Fibroblast of gingiva (primary cell): ENCODE measurements around the gene DAB1.
"Not testable (repeated sequence)": the region's sequence is repeated elsewhere in the genome, so short reads cannot be mapped to it uniquely, and the experiment has no call there.

Source experiments
- DNase-seq: peaks from one replicate; pipeline ENCODE4 v3.0.0-alpha.2; 2011; ENCODE audit warnings: low read depth

The DAB1 gene

DNA sequence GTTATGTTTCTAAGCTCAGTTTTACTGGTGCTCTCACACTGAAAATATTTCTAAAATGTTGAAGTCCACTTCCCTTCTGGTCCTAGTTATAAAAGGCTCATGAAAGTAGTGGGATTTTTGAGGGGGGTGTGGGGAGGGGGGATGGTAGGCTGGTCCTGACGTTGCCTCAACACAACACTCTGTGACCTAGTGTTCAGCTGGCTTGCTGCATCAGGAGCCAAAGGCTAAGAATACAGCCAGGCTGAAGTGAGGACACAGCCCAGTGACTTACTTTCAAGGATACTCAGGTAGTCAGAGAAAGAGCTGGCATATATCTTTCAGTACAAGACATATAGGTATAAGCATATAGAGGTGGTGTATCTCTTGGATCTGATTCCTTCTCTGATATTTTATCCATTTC lies 306.1 kb downstream of the DAB1 start:
- DNase-seq, result no peak

DNA sequence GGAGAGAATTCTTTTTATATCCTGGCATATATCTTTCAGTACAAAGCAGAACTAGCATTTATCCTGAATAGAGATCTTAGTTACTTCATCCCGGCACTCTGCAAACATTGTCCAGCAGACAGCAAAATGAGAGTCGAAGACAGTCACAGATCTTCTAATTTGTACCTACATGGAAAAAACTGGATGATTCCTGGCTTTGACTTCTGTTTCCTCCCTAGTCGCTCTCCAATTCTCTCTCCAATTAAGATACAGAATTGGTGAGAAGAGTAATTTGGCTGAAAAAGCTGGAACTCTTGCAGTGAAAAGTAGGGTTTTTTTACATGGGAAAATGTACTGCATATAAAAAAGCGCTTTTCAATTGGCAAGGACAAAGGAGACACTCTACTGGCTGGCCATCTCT lies 307.0 kb downstream of the DAB1 start:
- DNase-seq, result no peak

DNA sequence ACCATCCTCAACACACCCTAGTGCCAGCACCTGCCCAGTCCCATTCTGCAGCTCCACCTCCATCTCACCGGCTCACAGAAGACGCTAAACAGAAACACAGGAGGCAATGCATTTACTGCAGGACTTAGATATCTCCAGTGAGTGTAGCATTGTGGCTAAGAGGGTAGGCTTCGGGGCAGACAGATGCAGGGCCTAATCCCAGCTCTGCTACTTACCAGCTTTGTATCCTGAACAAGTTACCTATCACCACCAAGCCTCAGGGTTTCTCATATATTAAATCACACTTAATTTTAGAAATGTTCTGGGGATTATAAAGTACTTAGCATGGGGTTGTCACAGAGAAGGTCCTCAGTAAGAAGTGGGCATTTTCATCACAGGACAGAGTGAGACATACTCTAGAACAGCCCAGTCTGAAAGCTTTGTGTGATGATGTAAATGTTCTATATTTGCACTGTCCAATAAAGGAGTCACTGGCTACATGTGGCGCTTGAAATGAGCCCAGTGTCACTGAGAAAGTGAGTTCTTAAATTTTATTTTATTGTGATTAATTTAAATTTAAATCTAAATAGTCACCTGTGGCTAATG lies 308.7 kb downstream of the DAB1 start:
- no peak for DNase-seq

DNA sequence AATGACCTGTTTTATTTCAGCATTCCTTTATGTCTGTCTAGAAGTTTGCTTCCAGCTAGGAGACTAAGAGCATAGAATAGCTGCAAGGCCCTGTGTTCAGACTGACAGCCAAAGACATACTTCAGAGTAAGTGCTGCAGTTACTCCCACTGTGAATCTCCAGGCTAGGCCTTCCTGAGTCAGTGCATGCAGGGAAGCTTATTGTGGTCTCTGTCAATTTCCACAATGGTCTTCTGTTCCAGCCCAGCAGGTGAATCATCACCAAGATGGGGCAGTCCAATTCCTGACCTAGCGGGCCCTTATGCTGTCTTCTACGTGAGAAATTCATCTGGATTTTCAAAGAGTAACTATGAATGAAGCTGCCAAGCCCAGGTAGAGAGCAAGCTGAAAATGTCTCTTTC lies 311.7 kb downstream of the DAB1 start:
- DNase-seq, result no peak

DNA sequence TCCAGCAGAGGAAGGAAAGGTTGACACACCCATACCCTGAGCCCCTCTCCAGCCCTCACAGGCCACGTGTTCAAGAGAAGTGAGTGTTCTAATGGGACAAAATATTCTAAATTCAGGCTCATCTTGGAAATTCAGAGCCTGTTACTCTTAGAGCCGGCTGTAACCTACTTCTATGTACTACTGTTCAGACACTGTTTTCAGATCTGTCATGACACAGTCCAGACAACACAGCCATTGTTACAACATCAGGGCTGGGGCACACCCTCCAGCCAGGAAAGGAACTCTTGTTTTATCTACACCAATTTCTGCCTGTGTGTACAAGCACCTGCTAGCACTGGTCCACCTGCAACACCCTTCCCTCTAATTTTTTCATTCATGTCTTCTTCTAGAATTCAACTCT lies 312.7 kb downstream of the DAB1 start:
- DNase-seq, result no peak

DNA sequence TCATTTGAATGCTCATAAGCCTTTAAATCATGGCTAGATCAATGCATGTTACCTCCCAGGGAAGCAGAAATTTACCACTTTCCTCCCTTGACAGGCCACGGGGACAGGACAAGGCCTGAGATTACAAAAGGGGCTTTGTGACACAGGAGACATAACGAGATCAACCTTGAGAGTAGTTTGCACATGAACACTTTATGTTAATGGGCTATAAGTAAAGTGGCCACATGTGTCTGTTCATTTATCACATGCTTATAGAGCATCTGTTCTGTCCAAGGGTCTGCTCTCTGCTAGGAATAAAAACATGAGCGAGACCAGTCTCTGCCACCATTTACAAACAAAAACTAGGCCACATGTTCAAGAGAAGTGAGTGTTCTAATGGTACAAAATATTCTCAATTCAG lies 314.0 kb downstream of the DAB1 start:
- DNase-seq, result no peak

DNA sequence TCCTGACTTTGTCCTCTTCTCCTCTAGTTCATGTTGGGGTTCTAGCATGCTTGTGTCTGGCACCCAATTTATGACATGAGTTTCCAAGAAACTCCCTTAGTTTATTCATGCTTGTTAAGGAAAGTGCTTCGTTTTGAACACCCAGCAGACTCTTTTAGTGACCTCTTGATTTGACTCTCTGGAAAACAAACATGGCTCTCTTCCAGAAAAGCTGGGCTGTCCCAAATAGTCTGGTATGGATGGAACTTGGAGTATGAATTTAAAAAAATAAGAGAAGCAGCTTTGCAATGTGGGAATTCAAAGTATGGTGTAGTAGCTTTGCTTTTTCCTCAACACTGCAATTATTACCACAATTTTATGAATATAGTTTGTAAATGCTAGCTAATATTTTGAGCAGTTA lies 314.6 kb downstream of the DAB1 start:
- DNase-seq, result no peak

DNA sequence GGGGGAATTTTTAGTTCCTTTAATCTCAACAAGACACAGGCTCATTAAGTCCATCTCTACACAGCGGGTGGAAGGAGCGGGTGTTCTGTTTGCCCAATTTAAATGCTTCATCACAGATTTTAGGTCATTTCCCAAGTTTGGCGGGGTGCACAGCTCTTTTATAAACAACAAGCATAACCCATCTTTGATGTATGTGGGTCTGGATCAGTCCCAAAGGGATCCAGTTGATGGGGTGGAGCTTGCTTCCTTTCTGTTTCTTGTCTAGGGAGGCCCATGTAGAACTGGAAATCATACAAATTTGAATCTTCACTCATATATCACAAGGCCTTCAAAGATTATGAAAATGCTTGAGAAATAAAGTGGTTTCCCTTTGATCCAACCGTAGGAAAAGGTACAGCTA lies 317.6 kb downstream of the DAB1 start:
- no peak for DNase-seq

DNA sequence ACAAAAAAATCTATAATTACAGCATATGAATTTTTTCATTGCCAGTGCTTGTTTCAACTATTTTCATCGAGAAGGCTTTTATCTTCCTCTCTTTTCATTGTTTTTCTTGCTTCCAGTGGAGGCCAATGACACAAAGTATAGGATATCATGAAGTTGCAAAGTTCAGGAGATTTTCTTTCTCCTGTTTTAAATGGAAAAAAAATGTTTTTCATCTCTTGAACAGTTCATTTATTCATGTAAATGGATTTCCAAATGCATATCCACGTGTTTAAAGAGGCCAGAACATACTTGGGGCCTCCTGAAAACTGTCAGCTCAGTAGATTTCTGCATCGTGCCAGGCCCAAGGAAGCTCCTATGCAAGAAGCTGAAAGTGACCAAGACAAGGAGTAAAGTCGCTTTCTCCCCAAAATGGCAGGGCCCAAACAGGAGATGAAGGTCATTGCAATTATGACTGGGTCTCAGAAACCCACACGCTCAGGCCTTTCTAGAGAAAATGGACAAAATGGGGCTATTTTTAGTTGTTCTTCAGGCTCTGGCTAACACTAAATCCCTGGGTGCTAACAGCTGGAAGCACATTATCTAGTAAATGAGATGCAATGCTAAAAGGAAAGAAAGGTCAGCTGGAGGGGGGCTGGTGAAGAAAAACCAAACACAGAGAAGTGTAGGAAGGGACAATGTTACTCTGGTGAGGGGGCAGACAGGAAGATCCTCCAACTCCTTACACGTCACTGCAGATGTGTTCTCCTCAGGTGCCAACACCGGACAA lies 321.1 kb downstream of the DAB1 start:
- DNase-seq, result no peak

DNA sequence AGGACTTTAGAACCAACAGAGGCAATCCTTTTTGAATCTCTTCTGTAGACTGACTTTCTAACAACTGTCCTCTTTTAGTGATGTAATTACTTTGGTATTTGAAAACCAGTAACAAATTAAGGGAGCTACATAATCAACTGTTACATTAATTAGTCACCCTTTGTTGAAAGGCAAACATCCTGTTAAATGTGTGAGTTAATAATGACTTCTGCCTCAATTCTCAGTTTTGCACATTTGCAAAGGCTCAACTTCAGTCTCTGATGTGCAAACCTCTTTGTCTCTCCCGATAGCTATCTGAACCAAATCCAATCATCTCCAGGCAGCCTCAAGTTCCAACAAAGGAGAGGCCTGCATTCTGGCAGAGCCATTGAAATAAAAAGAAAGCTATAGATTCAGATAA lies 322.7 kb downstream of the DAB1 start:
- DNase-seq, result no peak

DNA sequence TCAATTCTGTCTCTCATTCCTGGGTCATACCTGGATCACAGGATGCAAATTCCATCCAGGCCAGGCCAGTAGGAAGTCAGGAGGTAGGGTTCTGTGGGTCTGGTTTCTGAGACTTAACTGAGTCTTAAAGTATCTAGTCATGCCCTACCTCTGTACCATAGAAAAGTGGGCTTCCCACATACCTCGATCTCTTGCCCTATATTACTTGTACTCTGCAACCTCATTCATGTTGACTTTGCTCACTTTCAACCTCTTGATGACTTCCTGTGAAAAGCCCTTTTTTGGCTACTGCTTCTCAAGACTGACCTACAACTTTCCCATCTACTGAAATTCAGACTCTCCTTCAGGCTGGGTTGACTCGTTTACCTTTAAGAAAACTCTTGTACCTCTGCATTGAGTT lies 329.1 kb downstream of the DAB1 start:
- DNase-seq, result no peak

DNA sequence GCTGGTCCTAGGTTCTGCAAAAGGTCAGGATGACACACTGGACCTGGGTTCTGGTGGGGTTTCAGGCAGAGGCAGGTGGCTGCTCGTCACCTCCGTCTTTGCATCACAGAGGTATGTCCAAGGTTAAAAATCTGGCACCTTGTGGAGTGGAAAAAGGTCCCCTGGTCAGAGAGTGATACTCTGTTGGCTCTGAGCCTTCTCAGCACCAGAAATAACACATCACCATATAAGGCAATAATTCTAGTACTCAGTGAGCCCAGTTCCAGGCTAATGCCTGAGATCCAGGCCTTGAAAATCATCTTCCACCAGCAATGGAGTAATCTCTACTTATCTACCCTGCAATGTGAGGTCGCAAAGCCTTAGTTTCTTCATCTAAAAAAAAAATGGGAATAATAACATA lies 330.7 kb downstream of the DAB1 start:
- no peak for DNase-seq

DNA sequence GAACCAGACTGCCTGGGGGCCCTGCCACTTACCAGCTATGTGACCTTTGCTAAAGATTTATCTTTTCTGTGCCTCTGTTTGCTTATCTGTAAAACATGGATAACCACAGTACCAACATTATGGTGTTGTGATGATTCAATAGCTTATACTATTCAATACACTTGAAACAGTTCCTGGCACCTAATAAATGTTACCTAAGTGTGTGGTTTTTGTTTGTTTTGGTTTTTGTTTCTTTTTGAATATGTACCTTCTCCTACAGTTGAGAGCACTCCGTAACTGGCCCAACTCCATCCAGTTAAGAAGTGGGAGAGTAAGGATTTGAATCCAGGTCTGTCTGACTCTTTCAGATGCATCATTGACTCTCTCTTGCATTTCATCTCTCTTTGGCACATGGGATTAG lies 332.2 kb downstream of the DAB1 start:
- DNase-seq, result no peak

DNA sequence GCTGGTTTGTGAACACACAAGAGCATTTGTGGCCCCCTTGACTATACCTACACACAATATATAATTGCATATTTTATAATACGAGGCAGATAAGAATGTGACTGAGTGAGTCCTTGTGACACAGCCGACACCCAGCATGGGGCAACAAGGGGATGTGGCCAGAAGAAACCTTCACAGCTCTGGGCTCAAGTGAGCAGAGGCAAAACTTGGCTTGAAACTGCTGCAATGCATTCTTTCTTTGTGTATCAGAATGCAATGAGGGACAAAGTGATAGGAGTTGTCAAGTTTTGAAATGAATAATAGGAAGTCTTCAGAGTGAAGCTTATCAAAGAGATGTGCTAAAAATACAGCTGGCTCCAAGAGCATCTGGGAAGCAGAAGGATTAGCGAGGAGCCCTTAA lies 334.0 kb downstream of the DAB1 start:
- no peak for DNase-seq

DNA sequence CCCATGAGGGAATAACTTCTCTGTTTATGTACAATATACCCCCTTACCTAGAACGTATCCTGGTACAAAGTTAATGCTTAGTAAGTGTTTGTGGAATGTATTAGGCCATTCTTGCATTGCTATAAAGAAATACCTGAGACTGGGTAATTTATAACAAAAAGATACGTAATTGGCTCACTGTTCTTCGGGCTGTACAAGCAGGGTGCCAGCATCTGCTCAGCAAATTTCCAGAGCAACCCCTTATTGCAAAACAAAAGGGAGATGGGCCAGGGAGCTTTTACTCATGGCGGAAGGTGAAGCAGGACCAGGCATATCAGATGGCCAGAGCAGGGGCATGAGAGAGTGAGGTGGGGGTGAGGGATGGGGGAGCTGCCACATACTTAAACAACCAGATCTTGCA lies 334.6 kb downstream of the DAB1 start:
- no peak for DNase-seq

DNA sequence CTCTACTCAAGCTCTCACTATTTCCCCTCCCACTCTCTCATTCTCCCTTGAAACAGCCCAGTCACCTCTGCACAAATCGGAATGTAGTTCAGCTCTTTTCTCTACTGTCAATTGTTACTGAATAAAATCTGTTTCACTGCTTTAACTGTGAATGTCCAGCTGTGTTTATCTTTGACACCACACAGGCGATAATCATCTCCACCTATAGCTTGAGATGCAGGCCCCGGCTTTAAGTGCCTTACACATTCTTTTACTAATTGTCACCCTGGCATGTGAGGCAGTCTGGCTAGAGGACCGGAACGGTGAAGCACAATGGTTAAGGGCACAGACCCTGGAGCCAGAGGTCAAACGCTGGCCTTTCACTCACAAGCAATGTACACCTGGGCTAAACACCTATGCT lies 335.2 kb downstream of the DAB1 start:
- no peak for DNase-seq

DNA sequence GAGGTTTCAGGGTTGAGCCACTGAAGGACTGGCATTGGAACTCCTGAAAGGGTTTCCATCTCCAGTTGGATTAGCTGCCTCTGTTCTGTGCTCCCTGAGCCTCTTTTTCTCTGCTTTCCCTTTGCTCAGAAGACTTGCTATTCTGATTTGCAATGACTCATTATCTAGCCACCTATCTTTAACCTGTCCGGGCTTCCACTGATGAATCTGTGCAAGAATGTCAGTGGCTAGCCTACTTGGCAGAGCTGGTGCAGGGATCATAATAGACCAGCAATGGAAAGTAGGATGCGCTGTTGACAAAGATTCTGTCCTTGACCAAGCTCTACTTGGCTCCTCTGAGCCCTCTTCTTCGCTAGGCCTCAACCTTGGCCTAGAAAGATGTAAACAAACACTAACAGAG lies 336.2 kb downstream of the DAB1 start:
- not testable (repeated sequence) for DNase-seq

DNA sequence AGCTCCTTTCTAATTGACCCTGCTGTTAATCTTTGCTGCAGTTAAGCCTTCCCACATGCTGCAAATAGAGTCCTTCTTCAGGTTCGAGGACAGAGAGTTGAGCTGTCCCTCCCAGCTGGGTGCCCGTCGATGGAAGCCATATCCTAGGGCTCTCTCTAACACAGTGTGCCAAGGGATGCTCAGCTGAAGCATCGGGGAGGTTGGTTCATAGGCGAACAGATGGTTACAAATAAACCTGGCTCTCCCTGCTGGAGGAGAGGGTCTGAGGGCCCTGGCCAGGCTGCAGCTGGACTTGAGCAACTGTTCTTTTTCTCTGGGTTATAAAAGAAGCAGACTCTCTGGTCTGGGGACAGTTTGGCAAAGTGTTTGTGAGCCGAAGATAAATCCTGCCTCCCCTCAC lies 337.7 kb downstream of the DAB1 start:
- no peak for DNase-seq

DNA sequence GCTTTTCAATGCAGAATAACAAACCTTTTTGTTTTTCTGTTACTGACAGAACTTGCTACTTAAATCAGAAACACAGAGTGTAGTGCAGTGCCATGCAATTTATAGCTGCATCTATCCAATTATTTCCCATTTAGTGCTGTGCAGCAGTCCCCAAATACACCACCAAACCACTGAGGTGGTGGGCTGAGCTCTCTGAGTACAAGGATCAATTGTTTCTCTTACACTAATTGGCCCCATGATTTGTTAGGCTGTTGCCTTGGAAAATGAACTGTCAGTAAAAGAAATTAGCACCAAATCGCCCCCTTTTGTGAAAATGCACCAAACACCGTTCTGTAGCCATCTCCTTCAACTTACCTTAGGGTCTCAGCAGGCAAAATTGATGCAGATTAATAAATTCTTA lies 339.2 kb downstream of the DAB1 start:
- DNase-seq, result no peak

DNA sequence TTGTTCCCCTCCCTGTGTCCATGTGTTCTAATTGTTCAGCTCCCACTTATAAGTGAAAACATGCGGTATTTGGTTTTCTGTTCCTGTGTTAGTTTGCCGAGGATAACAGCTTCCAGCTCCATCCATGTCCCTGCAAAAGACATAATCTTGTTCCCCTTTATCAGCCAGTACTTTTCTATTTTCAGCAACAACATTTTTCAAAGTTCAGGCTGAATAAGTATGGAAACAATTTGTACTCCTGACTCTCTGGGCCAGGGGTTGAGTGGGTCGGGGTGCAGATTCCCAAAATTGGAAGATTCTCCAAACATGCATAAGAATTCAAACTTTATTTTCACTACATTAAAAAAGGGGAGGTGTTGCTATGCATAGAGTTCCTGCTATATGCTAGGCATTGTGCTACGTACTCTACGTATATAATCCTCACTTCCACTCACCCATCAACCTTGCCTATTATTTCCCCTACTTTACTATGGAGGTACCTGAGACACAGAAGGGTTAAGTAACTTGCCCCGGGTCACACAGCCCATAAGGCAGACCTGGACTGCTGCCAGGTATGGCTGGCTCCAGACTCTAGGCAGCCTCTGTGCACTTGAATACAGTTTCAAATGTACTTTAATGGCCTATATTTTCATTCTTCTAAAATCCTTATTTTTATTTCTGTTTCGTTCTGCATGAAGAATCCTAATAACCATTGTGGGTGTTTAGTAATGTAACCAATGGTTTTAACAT lies 341.0 kb downstream of the DAB1 start:
- no peak for DNase-seq

DNA sequence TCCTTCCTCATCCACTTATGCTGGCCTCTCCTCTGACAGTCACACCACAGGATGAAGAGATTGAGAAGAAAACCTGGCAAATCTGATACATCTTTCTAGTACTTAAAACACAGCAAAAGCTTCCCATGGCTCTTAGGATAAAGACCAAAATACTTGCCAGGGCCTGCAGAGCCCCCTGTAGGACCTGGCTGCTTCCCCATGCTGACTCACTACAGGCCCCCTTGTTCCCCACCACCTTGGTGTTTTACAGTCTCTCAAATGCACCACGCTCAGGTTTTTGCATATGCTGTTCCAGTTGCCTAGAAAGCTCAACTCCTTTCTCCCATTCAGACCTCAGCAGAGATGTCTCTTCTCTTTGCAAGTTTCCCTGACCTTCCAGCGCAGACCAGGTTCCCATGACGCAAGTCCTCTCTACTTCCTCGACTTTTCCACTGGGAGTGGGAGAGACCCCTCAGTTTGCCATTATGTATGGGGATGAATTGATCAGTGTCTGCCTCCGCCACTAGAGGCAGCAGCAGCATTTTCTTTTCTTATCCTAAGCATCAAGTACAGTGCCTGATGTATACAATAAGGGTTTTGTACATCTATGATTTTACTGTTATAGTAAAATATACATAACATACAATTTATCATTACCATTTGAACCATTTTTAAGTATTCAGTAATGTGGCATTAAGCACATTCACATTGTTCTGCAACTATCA lies 344.3 kb downstream of the DAB1 start:
- DNase-seq, result no peak

DNA sequence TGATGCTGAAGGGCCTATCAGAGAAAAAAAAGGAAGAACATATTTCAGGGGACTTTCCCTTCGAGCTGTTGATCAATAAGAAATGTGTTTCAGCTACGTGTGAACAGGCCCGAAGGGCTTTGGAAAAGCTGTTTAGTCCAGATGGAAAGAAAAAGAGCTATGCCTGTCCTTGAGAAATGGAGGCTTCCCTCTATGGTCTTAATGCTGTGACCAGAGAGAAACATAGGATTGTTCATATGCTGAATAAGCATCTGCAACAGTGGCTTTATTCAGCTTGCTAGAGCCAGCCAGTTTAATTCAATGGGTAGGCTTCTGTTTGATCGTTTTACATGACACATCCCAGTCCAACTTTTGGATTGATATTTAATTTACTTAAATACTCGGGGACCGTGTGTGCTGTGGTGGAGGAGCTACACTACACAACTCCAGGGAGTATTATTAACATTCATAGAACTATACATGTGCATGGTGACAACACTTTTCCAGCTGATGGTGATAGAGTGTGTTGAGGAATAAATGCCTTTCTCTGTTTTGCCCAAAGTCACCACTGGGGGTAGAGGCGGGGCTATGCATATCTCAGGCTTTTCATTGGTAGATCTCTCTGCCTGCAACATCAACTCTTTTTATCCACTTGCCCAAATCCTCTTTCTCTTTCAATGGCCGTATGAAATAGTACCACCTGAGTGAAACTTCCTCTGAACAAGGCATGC lies 351.3 kb downstream of the DAB1 start:
- DNase-seq, result no peak
